Nucleus accumbens (tissue), 56 donors: ENCODE results near the gene CEBPE.
"Not testable (repeated sequence)": the region's sequence is repeated elsewhere in the genome, so short reads cannot be mapped to it uniquely, and the experiment has no call there.

ENCODE experiments used
- DNase-seq, 56 donors: peaks; one replicate each; lab custom pipeline; 2025; lab: John Stamatoyannopoulos, UW

CEBPE gene

GRCh38 chr14:23123419-23123818 is 4.4 kb upstream of the CEBPE start:
- DNase-seq = peak in 2 of 56 donors; percentile 20 to 45

GRCh38 chr14:23122086-23122485 is 3.0 kb upstream of the CEBPE start:
- DNase-seq = no peak

GRCh38 chr14:23121361-23121771 is 2.3 kb upstream of the CEBPE start:
- peak in 4 of 56 donors; percentile 13 to 29 (median 22) for DNase-seq

GRCh38 chr14:23120541-23121251 is 1.6 kb upstream of the CEBPE start:
- DNase-seq = peak; percentile 21 to 94 (median 79)

- DNase-seq = no peak
Observed at GRCh38 chr14:23119363-23120327, 590 bp upstream of the CEBPE start.

GRCh38 chr14:23117371-23118020 is 1.6 kb downstream of the CEBPE start:
- no peak for DNase-seq

- DNase-seq = no peak
Observed at GRCh38 chr14:23115918-23116317, 3.1 kb downstream of the CEBPE start.

GRCh38 chr14:23115039-23115731 is 3.9 kb downstream of the CEBPE start:
- DNase-seq = no peak

GRCh38 chr14:23114669-23115038 is 4.4 kb downstream of the CEBPE start:
- no peak for DNase-seq

- DNase-seq = no peak
Observed at GRCh38 chr14:23114120-23114458, 5.0 kb downstream of the CEBPE start.

GRCh38 chr14:23113431-23114119 is 5.5 kb downstream of the CEBPE start:
- no peak for DNase-seq

GRCh38 chr14:23112359-23113178 is 6.5 kb downstream of the CEBPE start:
- DNase-seq = no peak

GRCh38 chr14:23110579-23111365 is 8.3 kb downstream of the CEBPE start:
- no peak for DNase-seq

- no peak for DNase-seq
Observed at GRCh38 chr14:23109769-23110168, 9.3 kb downstream of the CEBPE start.

GRCh38 chr14:23108169-23108568 is 10.9 kb downstream of the CEBPE start:
- DNase-seq = not testable (repeated sequence)

- not testable (repeated sequence) for DNase-seq
Observed at GRCh38 chr14:23107620-23108019, 11.4 kb downstream of the CEBPE start.

- DNase-seq = no peak
Observed at GRCh38 chr14:23106747-23107045, 12.4 kb downstream of the CEBPE start.

GRCh38 chr14:23105348-23105824 is 13.7 kb downstream of the CEBPE start:
- DNase-seq = no peak
